ENCODE data around the gene PAPPA2. TPM values are rescaled to one million over a fixed set of nuclear protein-coding genes. Genes with fewer than 3 reads are reported as not detected.

Gene PAPPA2
- total RNA-seq, 1 donor, result 5.8 TPM

- no peaks in the 10 kb centered on the region for H3K9me3 ChIP-seq (ENCODE audit: low read depth, low read length)
- no peak overlapping the region for H3K27ac ChIP-seq (ENCODE audit: low read depth, low read length)
- H3K36me3 ChIP-seq (ENCODE audit: insufficient read depth, low read length), result no peaks in the 10 kb centered on the region
- DNase-seq (ENCODE audit: insufficient read length, low spot score, missing footprints), result no peak
- no peak for TF ChIP-seq CTCF (IDR thresholded peaks at IDR 0.05; ENCODE audit: extremely low read depth, low read depth, low read length)
- H4K20me1 ChIP-seq (ENCODE audit: insufficient read depth, low read length), result no peaks in the 10 kb centered on the region
- H3K79me2 ChIP-seq (ENCODE audit: insufficient read depth, low read length), result no peaks in the 10 kb centered on the region
- H3K4me3 ChIP-seq (ENCODE audit: insufficient read depth, low read length), result no peak overlapping the region
- H3K4me2 ChIP-seq (ENCODE audit: insufficient read depth, low read length), result no peak overlapping the region
- H3K4me1 ChIP-seq (ENCODE audit: insufficient read depth, low read length), result no peaks in the 10 kb centered on the region
- no peaks in the 10 kb centered on the region for H3K27me3 ChIP-seq (ENCODE audit: insufficient read depth, low read length)
- H2AFZ ChIP-seq (ENCODE audit: low read length), result no peak overlapping the region
Observed at GRCh38 chr1:176841238-176841637, 378.3 kb downstream of the PAPPA2 start.

- H3K36me3 ChIP-seq (ENCODE audit: insufficient read depth, low read length), result no peaks in the 10 kb centered on the region
- H3K79me2 ChIP-seq (ENCODE audit: insufficient read depth, low read length), result no peaks in the 10 kb centered on the region
- H3K4me1 ChIP-seq (ENCODE audit: insufficient read depth, low read length), result no peaks in the 10 kb centered on the region
- TF ChIP-seq CTCF (IDR thresholded peaks at IDR 0.05; ENCODE audit: extremely low read depth, low read depth, low read length), result peak; percentile 57
- no peak for DNase-seq (ENCODE audit: insufficient read length, low spot score, missing footprints)
- H3K4me2 ChIP-seq (ENCODE audit: insufficient read depth, low read length), result no peak overlapping the region
- H2AFZ ChIP-seq (ENCODE audit: low read length), result no peak overlapping the region
- no peaks in the 10 kb centered on the region for H3K27me3 ChIP-seq (ENCODE audit: insufficient read depth, low read length)
- no peak overlapping the region for H3K27ac ChIP-seq (ENCODE audit: low read depth, low read length)
- H4K20me1 ChIP-seq (ENCODE audit: insufficient read depth, low read length), result no peaks in the 10 kb centered on the region
- H3K4me3 ChIP-seq (ENCODE audit: insufficient read depth, low read length), result no peak overlapping the region
- no peaks in the 10 kb centered on the region for H3K9me3 ChIP-seq (ENCODE audit: low read depth, low read length)
Observed at GRCh38 chr1:176843352-176844297, 380.6 kb downstream of the PAPPA2 start.

- Histone ChIP-seq H3K9me3 (ENCODE audit: low read depth, low read length) (no peaks in the 10 kb centered on the region), H3K4me2 (ENCODE audit: insufficient read depth, low read length) (no peak overlapping the region), H4K20me1 (ENCODE audit: insufficient read depth, low read length) (no peaks in the 10 kb centered on the region), H3K4me3 (ENCODE audit: insufficient read depth, low read length) (no peak overlapping the region), H3K36me3 (ENCODE audit: insufficient read depth, low read length) (no peaks in the 10 kb centered on the region), H3K4me1 (ENCODE audit: insufficient read depth, low read length) (no peaks in the 10 kb centered on the region), H3K79me2 (ENCODE audit: insufficient read depth, low read length) (no peaks in the 10 kb centered on the region), H3K27ac (ENCODE audit: low read depth, low read length) (no peak overlapping the region), H2AFZ (ENCODE audit: low read length) (no peak overlapping the region), H3K27me3 (ENCODE audit: insufficient read depth, low read length) (no peaks in the 10 kb centered on the region)
- no peak for DNase-seq (ENCODE audit: insufficient read length, low spot score, missing footprints)
- TF ChIP-seq CTCF (IDR thresholded peaks at IDR 0.05; ENCODE audit: extremely low read depth, low read depth, low read length), result no peak
Observed at GRCh38 chr1:176847052-176847451, 384.1 kb downstream of the PAPPA2 start.

GRCh38 chr1:176849281-176849680 is 386.3 kb downstream of the PAPPA2 start:
- DNase-seq (ENCODE audit: insufficient read length, low spot score, missing footprints), result no peak

More at GRCh38 chr1:176849281-176849680, 386.3 kb downstream of the PAPPA2 start:
- no peaks in the 10 kb centered on the region for H3K9me3 ChIP-seq (ENCODE audit: low read depth, low read length)
- no peak for TF ChIP-seq CTCF (IDR thresholded peaks at IDR 0.05; ENCODE audit: extremely low read depth, low read depth, low read length)
- no peaks in the 10 kb centered on the region for H3K36me3 ChIP-seq (ENCODE audit: insufficient read depth, low read length)
- H3K4me1 ChIP-seq (ENCODE audit: insufficient read depth, low read length), result no peaks in the 10 kb centered on the region
- H3K27ac ChIP-seq (ENCODE audit: low read depth, low read length), result no peak overlapping the region
- no peak overlapping the region for H3K4me3 ChIP-seq (ENCODE audit: insufficient read depth, low read length)
- H2AFZ ChIP-seq (ENCODE audit: low read length), result no peak overlapping the region
- H3K27me3 ChIP-seq (ENCODE audit: insufficient read depth, low read length), result no peaks in the 10 kb centered on the region
- H4K20me1 ChIP-seq (ENCODE audit: insufficient read depth, low read length), result no peaks in the 10 kb centered on the region
- H3K4me2 ChIP-seq (ENCODE audit: insufficient read depth, low read length), result no peak overlapping the region
- no peaks in the 10 kb centered on the region for H3K79me2 ChIP-seq (ENCODE audit: insufficient read depth, low read length)
